Epithelial cell of proximal tubule (primary cell): ENCODE data around the gene GALNT18. TPM values are rescaled to one million over a fixed set of nuclear protein-coding genes. Genes with fewer than 3 reads are reported as not detected.

Source experiments
- DNase-seq: peaks from one replicate; pipeline ENCODE4 v3.0.0-alpha.2; 2011; ENCODE audit warnings: low read depth
- H3K4me3 ChIP-seq: 2 replicates; pipeline ENCODE4 v1.5.1; 2011; ENCODE audit warnings: low read depth, mild to moderate bottlenecking, low read length
- CTCF ChIP-seq: conservative IDR thresholded peaks from 2 replicates; pipeline ENCODE4 v1.5.1; 2012; ENCODE audit warnings: low read depth, mild to moderate bottlenecking, low read length
- total RNA-seq: library from RNA; depleted of rRNA; stranded (reverse); fragments of >200 nt; gene quantifications from 2 replicates; pipeline ENCODE4 v1.2.3, GENCODE V29; 2015

GALNT18 gene
- total RNA-seq, 1 donor from 2014 or later, result 7.8 TPM

- H3K4me3 ChIP-seq, result no peak overlapping the region
- no peak for TF ChIP-seq CTCF
- DNase-seq, result no peak
Measured at GRCh38 chr11:11468954-11469353, 152.9 kb downstream of the GALNT18 start.

- H3K4me3 ChIP-seq, result no peak overlapping the region
- TF ChIP-seq CTCF, result no peak
- no peak for DNase-seq
Measured at GRCh38 chr11:11467312-11467711, 154.5 kb downstream of the GALNT18 start.

- no peak for DNase-seq
- TF ChIP-seq CTCF, result no peak
- no peak overlapping the region for H3K4me3 ChIP-seq
Measured at GRCh38 chr11:11464555-11464954, 157.2 kb downstream of the GALNT18 start.

- no peak for DNase-seq
- no peak overlapping the region for H3K4me3 ChIP-seq
- no peak for TF ChIP-seq CTCF
Measured at GRCh38 chr11:11463405-11463804, 158.4 kb downstream of the GALNT18 start.

GRCh38 chr11:11461473-11461872 lies 160.3 kb downstream of the GALNT18 start:
- no peak for TF ChIP-seq CTCF
- H3K4me3 ChIP-seq, result no peak overlapping the region
- no peak for DNase-seq

- no peak overlapping the region for H3K4me3 ChIP-seq
- TF ChIP-seq CTCF, result no peak
- no peak for DNase-seq
Measured at GRCh38 chr11:11459578-11459977, 162.2 kb downstream of the GALNT18 start.

- no peak for TF ChIP-seq CTCF
- no peak overlapping the region for H3K4me3 ChIP-seq
- DNase-seq, result no peak
Measured at GRCh38 chr11:11458485-11458884, 163.3 kb downstream of the GALNT18 start.
